HG02798 (cell line): ENCODE measurements around the gene CHPF2.

ENCODE experiments used
- ATAC-seq: cut with Tn5 transposase; IDR thresholded peaks from one replicate; pipeline ENCODE4 v1.9.1; 2021; ENCODE audit warnings: mild to moderate bottlenecking; ENCODE audit not compliant: unreplicated experiment, poor library complexity

The CHPF2 gene

DNA sequence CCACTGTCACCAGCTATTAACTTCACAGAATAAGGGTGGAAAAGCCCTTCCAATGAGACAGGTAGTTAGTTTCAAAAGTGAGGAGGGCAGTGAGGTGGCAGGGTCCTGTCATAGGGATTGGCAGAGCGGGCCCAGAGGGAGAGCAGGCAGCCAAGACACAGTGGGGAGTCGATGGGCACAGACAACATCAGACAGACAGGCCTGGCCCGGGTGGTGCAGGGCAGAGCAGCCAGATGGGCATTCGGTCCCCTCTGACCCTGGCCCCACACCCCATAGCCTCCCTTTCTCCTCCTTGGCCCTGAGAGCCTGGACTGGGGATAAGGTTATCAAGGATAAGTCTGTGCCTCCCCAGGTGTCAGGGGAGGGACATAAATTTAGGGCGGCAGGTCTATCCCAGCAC lies 47.6 kb downstream of the CHPF2 start:
- ATAC-seq, result no peak

DNA sequence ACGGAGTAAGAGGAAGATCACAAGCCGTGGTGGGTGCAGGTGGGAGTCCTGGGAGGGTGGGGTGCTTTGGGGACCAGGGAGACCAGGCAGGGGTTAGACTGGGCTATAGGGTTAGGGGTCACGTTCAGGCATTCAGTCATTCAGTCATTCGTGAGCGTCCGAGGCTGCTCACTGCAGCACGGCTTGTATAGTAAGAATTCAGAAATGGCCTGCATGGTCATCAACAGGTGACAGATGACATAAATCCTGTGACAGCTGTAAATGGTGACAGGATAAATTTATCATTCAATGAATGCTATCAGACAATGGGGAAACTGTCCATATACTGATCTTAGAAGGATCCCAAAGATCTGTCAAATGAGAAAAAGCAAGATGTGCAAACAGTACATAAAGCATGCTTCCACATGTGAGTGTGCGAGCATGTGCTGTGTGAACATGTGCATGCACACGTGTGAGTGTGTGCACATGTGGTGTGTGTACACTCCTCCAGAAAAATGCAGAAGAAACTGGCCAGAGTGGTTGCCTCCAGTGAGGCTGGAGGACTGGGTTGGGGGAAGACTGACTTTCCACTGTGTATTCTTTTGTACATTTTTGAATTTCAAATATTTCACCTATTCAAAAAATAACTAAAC lies 48.2 kb downstream of the CHPF2 start:
- no peak for ATAC-seq

DNA sequence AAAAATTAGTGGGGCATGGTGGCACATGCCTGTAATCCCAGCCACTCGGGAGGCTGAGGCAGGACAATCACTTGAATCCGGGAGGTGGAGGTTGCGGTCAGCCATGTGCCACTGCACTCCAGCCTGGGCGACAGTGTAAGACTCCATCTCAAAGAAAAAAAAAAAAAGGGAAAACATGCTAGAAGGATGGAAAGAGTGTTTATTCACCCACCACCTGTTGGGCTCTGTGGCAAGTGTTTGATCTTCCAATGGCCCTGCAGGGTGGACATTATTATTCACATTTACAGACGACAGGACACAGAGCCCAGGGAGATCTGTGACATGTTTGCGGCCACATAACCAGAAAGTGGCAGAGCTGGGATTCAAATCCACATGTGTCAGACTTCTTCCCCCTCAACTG lies 49.4 kb downstream of the CHPF2 start:
- ATAC-seq, result no peak

DNA sequence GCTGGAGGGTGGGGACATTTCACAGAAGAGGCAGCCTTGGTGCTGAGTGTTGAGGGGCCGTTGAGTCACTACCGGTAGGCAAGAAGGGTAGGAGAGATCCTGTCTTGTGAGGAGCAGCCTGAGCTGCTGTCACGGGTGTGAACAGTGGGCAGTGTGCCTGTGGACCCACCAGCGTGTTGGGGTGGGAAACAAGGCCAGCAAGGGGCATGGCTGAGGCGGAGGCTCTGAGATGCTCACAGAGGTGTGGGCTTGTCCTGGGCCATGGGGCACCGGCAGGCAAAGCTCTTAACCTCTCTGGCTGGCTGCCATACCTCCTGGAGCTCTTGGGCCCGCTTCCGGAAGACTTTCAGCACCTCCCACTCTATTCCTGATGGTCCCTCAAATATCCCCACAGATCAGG lies 49.8 kb downstream of the CHPF2 start:
- ATAC-seq, result no peak

DNA sequence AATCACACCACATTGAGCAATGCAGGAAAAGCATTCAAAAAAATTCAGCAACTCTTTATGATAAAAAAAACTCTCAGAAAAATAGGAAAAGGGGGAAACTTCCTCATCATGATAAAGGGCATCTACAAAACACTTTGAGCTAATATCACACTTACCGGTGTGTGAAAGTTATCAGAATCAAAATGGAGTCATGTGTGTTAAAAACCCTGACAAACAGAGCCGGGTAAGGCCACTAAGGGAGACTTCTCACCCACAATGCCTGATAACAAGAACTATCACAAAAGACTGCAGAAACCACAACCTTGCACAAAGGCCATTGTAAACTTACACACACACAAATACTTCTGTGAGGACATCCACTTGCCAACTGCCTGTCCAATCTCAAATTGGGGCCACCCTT lies 51.0 kb downstream of the CHPF2 start:
- no peak for ATAC-seq

DNA sequence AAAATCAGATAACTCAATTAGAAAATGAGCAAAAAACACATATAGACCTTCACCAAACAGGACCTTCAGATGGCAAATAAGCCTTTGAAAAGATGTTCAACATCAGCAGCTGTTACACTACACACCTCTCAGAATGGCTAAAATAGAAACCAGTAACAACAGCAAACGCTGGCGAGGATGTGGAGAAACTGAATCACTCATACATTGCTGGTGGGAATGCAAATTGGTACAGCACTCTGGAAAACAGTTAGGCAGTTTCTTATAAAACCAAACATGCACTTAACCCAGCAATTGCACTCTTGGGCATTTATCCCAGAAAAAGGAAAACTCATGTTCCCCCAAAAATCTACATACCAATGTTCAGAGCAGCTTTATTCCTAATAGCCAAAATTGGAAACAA lies 53.9 kb downstream of the CHPF2 start:
- ATAC-seq, result no peak
